ENCODE results near the gene ANKRD6. TPM values are rescaled to one million over a fixed set of nuclear protein-coding genes. Genes with fewer than 3 reads are reported as not detected.

The ANKRD6 gene
- total RNA-seq, 1 experiment from 2014 or later = 2.4 TPM

DNA sequence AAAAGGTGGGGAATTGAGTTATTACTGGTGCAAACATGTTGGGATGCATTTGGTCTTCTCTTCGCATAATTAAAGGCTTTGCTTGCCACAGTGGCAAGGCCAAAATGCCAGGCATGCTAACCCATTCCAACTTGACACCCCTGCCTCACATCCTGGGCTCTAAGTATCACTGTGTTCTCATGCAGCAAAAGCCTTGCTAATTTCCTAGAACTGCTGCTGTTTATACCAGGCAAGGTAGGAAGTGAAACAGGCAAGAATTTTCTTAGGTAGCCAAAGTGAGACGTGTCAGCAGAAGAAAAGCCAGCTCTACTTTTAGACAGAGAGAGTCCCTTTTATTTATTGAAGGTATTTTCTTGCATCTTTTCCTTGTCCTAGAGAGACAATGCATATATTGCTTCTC, 164.4 kb downstream of the ANKRD6 start:
- POLR2A ChIA-PET = no interaction called here
- Histone ChIP-seq H3K27me3 (ENCODE audit: control insufficient read depth, insufficient read depth, low read length) (no peaks in the 10 kb centered on the region), H3K36me3 (ENCODE audit: control insufficient read depth, insufficient read depth, low read length) (no peaks in the 10 kb centered on the region), H3K9me3 (ENCODE audit: control insufficient read depth, insufficient read depth, low read depth, low read length) (no peaks in the 10 kb centered on the region), H3K4me1 (ENCODE audit: control insufficient read depth, insufficient read depth, low read length) (no peaks in the 10 kb centered on the region), H3K27ac (ENCODE audit: low read length) (no peak overlapping the region), H3K4me3 (ENCODE audit: low read depth in 2 of 2, low read length in 2 of 2) (no peak overlapping the region)
- TF ChIP-seq, protein P1, sequence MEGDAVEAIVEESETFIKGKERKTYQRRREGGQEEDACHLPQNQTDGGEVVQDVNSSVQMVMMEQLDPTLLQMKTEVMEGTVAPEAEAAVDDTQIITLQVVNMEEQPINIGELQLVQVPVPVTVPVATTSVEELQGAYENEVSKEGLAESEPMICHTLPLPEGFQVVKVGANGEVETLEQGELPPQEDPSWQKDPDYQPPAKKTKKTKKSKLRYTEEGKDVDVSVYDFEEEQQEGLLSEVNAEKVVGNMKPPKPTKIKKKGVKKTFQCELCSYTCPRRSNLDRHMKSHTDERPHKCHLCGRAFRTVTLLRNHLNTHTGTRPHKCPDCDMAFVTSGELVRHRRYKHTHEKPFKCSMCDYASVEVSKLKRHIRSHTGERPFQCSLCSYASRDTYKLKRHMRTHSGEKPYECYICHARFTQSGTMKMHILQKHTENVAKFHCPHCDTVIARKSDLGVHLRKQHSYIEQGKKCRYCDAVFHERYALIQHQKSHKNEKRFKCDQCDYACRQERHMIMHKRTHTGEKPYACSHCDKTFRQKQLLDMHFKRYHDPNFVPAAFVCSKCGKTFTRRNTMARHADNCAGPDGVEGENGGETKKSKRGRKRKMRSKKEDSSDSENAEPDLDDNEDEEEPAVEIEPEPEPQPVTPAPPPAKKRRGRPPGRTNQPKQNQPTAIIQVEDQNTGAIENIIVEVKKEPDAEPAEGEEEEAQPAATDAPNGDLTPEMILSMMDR (IDR thresholded peaks at IDR 0.05) = no peak
- TF ChIP-seq SIN3A (IDR thresholded peaks at IDR 0.05; ENCODE audit: borderline replicate concordance, insufficient read depth, low read depth, low read length) (no peak), POLR2AphosphoS5 (IDR thresholded peaks at IDR 0.05; ENCODE audit: low read depth, low read length) (no peak), TCF7L2 (IDR thresholded peaks at IDR 0.05; ENCODE audit: low read depth, low read length) (no peak)
- TF ChIP-seq, protein P2, sequence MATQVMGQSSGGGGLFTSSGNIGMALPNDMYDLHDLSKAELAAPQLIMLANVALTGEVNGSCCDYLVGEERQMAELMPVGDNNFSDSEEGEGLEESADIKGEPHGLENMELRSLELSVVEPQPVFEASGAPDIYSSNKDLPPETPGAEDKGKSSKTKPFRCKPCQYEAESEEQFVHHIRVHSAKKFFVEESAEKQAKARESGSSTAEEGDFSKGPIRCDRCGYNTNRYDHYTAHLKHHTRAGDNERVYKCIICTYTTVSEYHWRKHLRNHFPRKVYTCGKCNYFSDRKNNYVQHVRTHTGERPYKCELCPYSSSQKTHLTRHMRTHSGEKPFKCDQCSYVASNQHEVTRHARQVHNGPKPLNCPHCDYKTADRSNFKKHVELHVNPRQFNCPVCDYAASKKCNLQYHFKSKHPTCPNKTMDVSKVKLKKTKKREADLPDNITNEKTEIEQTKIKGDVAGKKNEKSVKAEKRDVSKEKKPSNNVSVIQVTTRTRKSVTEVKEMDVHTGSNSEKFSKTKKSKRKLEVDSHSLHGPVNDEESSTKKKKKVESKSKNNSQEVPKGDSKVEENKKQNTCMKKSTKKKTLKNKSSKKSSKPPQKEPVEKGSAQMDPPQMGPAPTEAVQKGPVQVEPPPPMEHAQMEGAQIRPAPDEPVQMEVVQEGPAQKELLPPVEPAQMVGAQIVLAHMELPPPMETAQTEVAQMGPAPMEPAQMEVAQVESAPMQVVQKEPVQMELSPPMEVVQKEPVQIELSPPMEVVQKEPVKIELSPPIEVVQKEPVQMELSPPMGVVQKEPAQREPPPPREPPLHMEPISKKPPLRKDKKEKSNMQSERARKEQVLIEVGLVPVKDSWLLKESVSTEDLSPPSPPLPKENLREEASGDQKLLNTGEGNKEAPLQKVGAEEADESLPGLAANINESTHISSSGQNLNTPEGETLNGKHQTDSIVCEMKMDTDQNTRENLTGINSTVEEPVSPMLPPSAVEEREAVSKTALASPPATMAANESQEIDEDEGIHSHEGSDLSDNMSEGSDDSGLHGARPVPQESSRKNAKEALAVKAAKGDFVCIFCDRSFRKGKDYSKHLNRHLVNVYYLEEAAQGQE (IDR thresholded peaks at IDR 0.05; ENCODE audit: insufficient read depth in 1 of 2, low read depth in 2 of 2, low read length in 1 of 2) = no peak
- ATAC-seq (no peak), DNase-seq (ENCODE audit: low read depth, low spot score) (no peak)
- intact Hi-C loops (cut with micrococcal nuclease; ENCODE audit: unreplicated experiment) (no loop called here), in situ Hi-C loops (cut with HindIII; ENCODE audit: low pct_unique_long_range_greater_than_20kb, low sequenced_read_pairs) (no loop called here)
- CTCF ChIA-PET = no interaction called here
- BruUV-seq (replicated peaks) = no TSS peak

DNA sequence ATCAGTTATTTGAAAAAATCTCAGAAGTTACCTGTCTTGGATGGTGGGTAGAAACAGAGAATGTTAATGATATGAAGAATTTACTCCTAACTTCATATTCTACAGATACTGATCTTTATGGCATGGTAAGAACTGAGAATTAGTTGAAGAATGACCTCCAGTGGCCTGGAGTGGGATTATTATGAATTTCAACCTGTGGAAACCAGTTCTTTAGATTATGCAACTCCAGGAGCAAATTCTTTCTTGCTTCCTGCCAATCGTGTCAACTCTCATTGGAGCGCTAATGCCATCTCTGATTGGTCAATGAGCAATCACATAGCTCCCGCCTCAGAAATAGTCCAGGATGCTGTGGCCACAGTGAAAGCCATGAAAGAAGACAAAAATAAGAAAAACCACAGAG, 165.0 kb downstream of the ANKRD6 start:
- TF ChIP-seq, protein P1 (IDR thresholded peaks at IDR 0.05) = peak; percentile 39; the same call in 1 of the 2 replicates
- TF ChIP-seq TCF7L2 (IDR thresholded peaks at IDR 0.05; ENCODE audit: low read depth, low read length) = no peak
- intact Hi-C loops (cut with micrococcal nuclease; ENCODE audit: unreplicated experiment) (no loop called here), in situ Hi-C loops (cut with HindIII; ENCODE audit: low pct_unique_long_range_greater_than_20kb, low sequenced_read_pairs) (no loop called here)
- Histone ChIP-seq H3K27me3 (ENCODE audit: control insufficient read depth, insufficient read depth, low read length) (no peaks in the 10 kb centered on the region), H3K27ac (ENCODE audit: low read length) (no peak overlapping the region), H3K9me3 (ENCODE audit: control insufficient read depth, insufficient read depth, low read depth, low read length) (no peaks in the 10 kb centered on the region), H3K4me3 (ENCODE audit: low read depth in 2 of 2, low read length in 2 of 2) (no peak overlapping the region), H3K4me1 (ENCODE audit: control insufficient read depth, insufficient read depth, low read length) (no peaks in the 10 kb centered on the region), H3K36me3 (ENCODE audit: control insufficient read depth, insufficient read depth, low read length) (no peaks in the 10 kb centered on the region)
- POLR2A ChIA-PET = no interaction called here
- BruUV-seq (replicated peaks) = no TSS peak
- ATAC-seq (peak; percentile 60; the same call in 1 of the 2 replicates), DNase-seq (ENCODE audit: low read depth, low spot score) (peak; percentile 4)
- CTCF ChIA-PET = interaction anchor here (0.6 kb wide), 1 partner anchor 492 kb away, joined by 4 read pairs; no protein-coding TSS in a partner anchor
